HUES64 (cell line): ENCODE data around the gene UBE3C.
"Not testable (repeated sequence)": the region's sequence is repeated elsewhere in the genome, so short reads cannot be mapped to it uniquely, and the experiment has no call there.

Experiments used
- H3K27ac ChIP-seq: 2 replicates; pipeline ENCODE4 v1.7.0; 2013; ENCODE audit warnings: low read depth, low read length, inconsistent platforms
- H3K27me3 ChIP-seq: 2 replicates; pipeline ENCODE4 v1.6.1; 2013; ENCODE audit warnings: mild to moderate bottlenecking, low read length; ENCODE audit not compliant: insufficient read depth
- H3K36me3 ChIP-seq: 2 replicates; pipeline ENCODE4 v1.6.1; 2013; ENCODE audit warnings: mild to moderate bottlenecking, low read length; ENCODE audit not compliant: insufficient read depth
- H3K4me1 ChIP-seq: 2 replicates; pipeline ENCODE4 v1.6.1; 2013; ENCODE audit warnings: mild to moderate bottlenecking, low read length, moderate library complexity; ENCODE audit not compliant: insufficient read depth
- H3K4me3 ChIP-seq: 2 replicates; pipeline ENCODE4 v1.5.1; 2013; ENCODE audit warnings: mild to moderate bottlenecking, low read length, moderate library complexity
- H3K9ac ChIP-seq: 2 replicates; pipeline ENCODE4 v1.6.1; 2013; ENCODE audit warnings: mild to moderate bottlenecking, low read depth, low read length
- H3K9me3 ChIP-seq: 2 replicates; pipeline ENCODE4 v1.6.1; 2013; ENCODE audit warnings: low read depth, low read length; ENCODE audit not compliant: insufficient read depth
- WGBS: fragments of 150-250, 120-280 bp; methylation state at CpG from one replicate; pipeline ENCODE4 v1.1.7; 2013; ENCODE audit warnings: missing lambda C conversion rate; 5-methylcytosine and 5-hydroxymethylcytosine counted together

The UBE3C gene

DNA sequence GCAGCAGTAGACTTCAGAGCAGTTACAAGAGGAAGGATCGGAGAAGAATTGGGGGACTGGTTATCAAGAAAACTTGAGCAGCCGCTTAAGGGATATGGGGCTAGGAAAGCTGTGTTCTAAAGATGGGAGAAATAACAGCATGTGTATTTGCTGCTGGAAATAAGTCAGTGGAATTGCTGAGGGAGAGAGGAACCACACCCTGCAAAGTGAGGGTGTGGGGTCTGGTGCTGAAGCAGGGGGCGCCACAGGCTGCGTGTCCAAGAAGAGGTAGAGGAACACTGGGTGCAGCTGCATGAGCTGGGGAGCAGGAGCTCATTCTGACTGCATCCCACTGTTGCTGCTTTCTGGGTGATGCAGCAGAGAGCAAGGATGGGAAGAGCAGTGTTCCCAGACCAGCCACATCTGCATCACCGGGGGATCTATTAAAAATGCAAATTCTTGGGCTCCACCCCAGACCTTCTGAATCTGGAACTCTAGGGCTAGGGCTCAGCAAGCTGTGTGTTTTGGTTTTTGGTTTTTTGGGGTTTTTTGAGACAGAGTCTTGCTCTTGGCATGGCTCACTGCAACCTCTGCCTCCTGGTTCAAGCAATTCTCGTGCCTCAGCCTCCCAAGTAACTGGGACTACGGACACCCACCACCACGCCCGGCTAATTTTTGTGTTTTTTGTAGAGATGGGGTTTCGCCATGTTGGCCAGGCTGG lies 101.0 kb downstream of the UBE3C start:
- H3K36me3 ChIP-seq: peaks cover 47% of the 10 kb centered on the region
- no peaks in the 10 kb centered on the region for H3K4me1 ChIP-seq
- no peak overlapping the region for H3K4me3 ChIP-seq
- WGBS: 96% methylated on average over 10 of the region's 10 CpGs
- no peak overlapping the region for H3K9ac ChIP-seq
- H3K27ac ChIP-seq: no peak overlapping the region
- H3K27me3 ChIP-seq: no peaks in the 10 kb centered on the region
- H3K9me3 ChIP-seq: no peaks in the 10 kb centered on the region

DNA sequence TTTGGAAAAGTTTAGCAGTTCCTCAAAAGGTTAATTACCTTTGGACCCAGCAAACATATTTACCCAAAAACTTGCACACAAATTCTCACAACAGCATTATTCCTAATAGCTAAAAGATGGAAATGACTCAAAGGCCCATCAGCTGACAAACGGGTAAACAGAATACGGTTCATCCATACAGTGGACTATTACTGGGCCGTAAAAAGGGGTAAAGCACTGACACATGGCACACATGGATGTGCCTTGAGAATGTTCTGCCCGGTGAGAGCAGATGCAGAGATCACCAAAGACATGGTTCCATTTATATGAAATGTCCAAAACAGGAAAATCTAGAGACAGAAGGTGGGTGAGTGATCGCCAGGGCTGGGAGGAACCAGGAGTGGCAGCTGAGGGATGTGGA lies 102.9 kb downstream of the UBE3C start:
- no peak overlapping the region for H3K4me3 ChIP-seq
- H3K9ac ChIP-seq: no peak overlapping the region
- WGBS: 96% methylated on average over 5 of the region's 5 CpGs
- no peaks in the 10 kb centered on the region for H3K9me3 ChIP-seq
- H3K27ac ChIP-seq: no peak overlapping the region
- H3K27me3 ChIP-seq: no peaks in the 10 kb centered on the region
- no peaks in the 10 kb centered on the region for H3K4me1 ChIP-seq
- peaks cover 43% of the 10 kb centered on the region for H3K36me3 ChIP-seq

DNA sequence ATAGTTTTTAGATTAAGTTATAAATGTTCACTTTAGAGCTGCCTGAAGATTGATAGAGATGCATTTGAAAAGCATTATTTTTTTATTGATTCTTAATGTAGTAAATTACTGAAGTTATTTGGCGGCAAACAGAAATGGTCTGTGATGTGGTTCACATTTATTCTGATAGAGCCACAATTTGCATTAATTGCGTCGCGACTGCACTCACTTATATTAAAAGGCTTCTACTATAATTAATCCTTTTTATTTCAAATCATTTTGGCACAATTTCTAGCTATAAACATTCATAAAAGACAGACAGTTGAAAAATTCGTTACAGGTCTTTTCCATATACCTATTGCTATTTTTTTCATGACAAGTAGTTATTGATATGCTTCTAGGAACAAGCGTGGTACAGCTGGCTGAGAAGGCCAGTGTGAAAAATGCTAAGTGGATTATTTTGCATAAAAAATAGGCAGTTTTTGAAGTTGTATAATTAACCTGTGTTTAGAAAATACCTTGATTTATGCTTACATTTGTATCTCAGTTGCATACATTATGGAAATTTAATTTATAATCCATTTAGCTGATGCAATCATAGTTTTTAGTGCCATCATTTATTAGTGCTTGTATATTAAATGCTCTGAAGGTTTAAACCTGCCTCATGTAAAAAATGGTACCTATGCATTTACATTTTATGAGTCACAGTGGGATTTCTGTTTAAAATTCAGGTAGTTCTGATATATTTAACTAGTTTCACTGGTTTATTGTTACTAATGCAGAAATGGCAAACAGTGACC lies 106.0 kb downstream of the UBE3C start:
- Histone ChIP-seq H3K9ac (no peak overlapping the region), H3K27ac (no peak overlapping the region), H3K4me3 (no peak overlapping the region), H3K27me3 (no peaks in the 10 kb centered on the region), H3K4me1 (no peaks in the 10 kb centered on the region), H3K9me3 (no peaks in the 10 kb centered on the region), H3K36me3 (peaks cover 39% of the 10 kb centered on the region)
- 96% methylated on average over 6 of the region's 6 CpGs for WGBS

DNA sequence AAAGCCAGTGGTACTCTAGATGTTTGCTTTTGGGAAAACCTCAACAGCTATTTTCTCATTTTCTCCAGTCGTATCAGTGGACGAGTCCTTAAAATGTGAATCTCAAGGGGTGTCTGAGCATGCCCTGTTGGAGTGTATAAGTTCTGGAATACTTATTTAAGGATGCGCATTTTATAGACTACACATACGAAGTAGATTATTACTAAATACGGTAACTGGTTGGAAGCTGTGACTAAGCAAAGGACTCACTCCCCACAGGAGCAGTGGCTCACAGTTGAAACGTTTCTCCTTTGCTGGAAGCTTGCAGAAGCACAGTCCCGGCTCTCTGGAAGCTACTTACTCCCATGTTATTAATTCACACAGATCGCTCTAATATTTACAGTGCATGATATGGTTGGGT lies 107.3 kb downstream of the UBE3C start:
- peaks cover 45% of the 10 kb centered on the region for H3K36me3 ChIP-seq
- 96% methylated on average over 7 of the region's 8 CpGs for WGBS
- H3K9ac ChIP-seq: no peak overlapping the region
- H3K27me3 ChIP-seq: no peaks in the 10 kb centered on the region
- no peak overlapping the region for H3K27ac ChIP-seq
- H3K4me3 ChIP-seq: no peak overlapping the region
- H3K9me3 ChIP-seq: no peaks in the 10 kb centered on the region
- H3K4me1 ChIP-seq: no peaks in the 10 kb centered on the region

DNA sequence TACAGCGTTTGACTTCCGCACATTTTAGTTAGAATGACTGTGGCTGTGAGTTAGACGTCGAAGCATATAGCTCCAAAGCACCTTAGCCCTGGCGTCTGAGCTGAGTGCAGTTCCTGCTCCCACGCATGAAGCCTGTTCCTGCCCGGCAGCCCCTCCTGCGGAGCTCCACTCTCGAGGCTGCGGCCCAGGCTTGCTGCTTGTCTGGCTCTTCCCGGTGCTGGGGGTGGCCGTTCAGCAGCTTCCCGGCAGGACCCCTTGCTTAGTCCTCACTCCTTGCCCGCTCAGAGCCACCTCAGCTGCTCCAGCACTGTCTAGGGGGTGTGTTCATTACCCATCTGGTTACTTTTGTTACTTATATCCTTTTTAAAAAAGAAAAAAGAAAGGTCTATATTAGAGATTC lies 109.9 kb downstream of the UBE3C start:
- WGBS: 93% methylated on average over 14 of the region's 14 CpGs
- no peak overlapping the region for H3K4me3 ChIP-seq
- H3K36me3 ChIP-seq: peaks cover 63% of the 10 kb centered on the region
- no peak overlapping the region for H3K27ac ChIP-seq
- no peaks in the 10 kb centered on the region for H3K27me3 ChIP-seq
- H3K9ac ChIP-seq: no peak overlapping the region
- H3K4me1 ChIP-seq: no peaks in the 10 kb centered on the region
- H3K9me3 ChIP-seq: no peaks in the 10 kb centered on the region

DNA sequence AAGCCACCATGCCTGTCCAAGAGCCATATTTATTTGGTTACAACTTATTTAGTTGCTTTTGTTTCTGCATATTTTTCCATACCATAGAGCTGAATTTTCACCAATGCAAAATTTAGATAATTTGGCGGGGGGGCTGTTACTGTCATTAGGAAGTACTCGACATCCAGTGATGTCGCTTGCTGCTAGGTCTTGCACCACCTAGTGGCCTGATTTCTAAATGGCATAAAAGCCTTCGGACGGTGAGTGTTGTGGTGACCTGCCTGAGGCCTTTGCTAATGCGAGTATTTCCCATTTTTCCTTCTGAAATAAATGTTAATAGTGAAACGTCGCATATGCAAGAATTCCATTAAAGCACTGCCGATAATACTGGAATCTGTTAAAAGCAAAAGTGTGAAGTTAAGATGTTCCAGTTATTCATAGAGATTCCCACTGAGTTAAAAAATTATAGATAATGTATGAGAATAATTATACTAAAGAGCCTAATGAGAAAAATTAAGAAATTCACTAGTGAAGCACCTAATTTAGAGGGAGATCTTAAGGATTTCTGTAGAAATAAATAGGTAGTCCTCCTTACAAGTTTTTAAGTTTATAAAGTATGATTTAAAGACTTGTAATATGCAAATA lies 112.0 kb downstream of the UBE3C start:
- WGBS: 69% methylated on average over 9 of the region's 9 CpGs
- peaks cover 74% of the 10 kb centered on the region for H3K36me3 ChIP-seq

DNA sequence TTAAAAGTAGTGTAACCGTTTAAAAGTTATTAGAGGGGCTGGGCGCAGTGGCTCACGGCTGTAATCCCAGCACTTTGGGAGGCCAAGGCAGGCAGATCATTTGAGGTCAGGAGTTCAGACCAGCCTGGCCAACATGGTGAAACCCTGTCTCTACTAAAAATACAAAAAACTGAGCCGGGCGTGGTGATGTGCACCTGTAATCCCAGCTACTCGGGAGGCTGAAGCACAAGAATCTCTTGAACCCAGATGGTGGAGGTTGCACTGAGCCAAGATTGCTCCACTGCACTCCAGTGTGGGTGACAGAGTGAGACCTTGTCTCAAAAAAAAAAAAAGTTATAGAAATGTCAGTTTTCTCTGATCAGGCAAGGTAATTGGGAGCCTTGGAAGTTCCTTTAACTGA lies 113.1 kb downstream of the UBE3C start:
- not testable (repeated sequence) for H3K27ac ChIP-seq, H3K9me3 ChIP-seq, H3K4me3 ChIP-seq, H3K9ac ChIP-seq, H3K27me3 ChIP-seq, H3K4me1 ChIP-seq
- whole genome bisulfite sequencing: 93% methylated on average over 6 of the region's 6 CpGs
- peaks cover 78% of the 10 kb centered on the region for H3K36me3 ChIP-seq

More for the DNA sequence above, 112.0 kb downstream of the UBE3C start:
- H3K27ac ChIP-seq: no peak overlapping the region
- H3K9ac ChIP-seq: no peak overlapping the region
- H3K9me3 ChIP-seq: no peaks in the 10 kb centered on the region
- no peaks in the 10 kb centered on the region for H3K4me1 ChIP-seq
- no peak overlapping the region for H3K4me3 ChIP-seq
- H3K27me3 ChIP-seq: no peaks in the 10 kb centered on the region

DNA sequence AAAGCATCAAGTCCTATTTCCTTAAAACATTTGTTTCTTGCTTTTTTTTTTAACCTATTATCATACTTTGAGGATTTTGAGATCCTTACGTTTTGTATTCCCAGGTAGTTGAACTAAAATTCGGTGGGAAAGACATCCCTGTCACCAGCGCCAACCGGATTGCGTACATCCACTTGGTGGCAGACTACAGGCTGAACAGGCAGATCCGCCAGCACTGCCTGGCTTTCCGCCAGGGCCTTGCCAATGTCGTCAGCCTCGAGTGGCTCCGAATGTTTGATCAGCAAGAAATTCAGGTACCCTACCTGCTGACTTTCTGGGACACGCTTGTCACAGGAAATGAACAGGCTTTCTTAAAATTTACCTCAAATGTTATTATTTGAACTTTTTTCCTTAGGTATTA lies 115.1 kb downstream of the UBE3C start:
- Histone ChIP-seq H3K36me3 (peaks cover 86% of the 10 kb centered on the region), H3K9me3 (no peaks in the 10 kb centered on the region), H3K4me1 (no peaks in the 10 kb centered on the region), H3K27me3 (no peaks in the 10 kb centered on the region), H3K9ac (no peak overlapping the region), H3K4me3 (no peak overlapping the region), H3K27ac (no peak overlapping the region)
- 96% methylated on average over 11 of the region's 11 CpGs for WGBS

DNA sequence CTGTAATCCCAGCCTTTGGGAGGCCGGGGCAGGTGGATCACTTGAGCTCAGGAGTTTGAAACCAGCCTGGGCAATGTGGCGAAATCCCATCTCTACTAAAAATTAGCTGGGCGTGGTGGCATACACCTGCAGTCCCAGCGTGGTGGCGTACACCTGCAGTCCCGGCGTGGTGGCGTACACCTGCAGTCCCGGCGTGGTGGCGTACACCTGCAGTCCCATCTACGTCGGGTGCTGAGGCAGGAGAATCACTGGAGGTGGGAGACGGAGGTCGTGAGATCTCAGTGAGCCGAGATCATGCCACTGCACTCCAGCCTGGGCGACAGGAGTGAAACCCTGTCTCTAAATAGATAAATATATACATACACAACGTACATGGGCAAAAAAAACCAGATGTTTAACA lies 116.1 kb downstream of the UBE3C start:
- not testable (repeated sequence) for H3K27me3 ChIP-seq, H3K27ac ChIP-seq, H3K9me3 ChIP-seq, H3K4me3 ChIP-seq, H3K4me1 ChIP-seq, H3K9ac ChIP-seq
- peaks cover 87% of the 10 kb centered on the region for H3K36me3 ChIP-seq
- WGBS: 96% methylated on average over 18 of the region's 18 CpGs

DNA sequence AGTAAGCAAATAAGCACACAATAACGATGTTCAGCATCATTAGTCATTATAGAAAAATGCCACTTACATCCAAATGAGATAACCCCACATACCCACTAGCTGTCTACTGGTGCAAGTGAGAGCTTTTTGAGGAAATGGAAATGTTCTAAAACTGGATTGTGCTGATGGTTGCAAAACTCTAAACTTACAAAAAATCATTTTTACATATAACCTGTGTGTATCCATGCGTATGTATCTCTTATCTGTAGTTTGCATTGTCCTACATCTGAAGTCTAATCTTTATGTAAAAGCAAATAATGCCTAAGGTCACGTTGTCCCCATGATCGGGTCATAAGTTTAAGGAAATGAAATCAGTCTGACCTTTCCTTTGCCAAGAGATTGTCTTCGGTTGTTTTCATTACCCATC lies 116.5 kb downstream of the UBE3C start:
- Histone ChIP-seq H3K27me3 (no peaks in the 10 kb centered on the region), H3K27ac (no peak overlapping the region), H3K9ac (no peak overlapping the region), H3K36me3 (peaks cover 90% of the 10 kb centered on the region), H3K9me3 (no peaks in the 10 kb centered on the region), H3K4me1 (no peaks in the 10 kb centered on the region), H3K4me3 (no peak overlapping the region)
- WGBS: 93% methylated on average over 5 of the region's 5 CpGs

DNA sequence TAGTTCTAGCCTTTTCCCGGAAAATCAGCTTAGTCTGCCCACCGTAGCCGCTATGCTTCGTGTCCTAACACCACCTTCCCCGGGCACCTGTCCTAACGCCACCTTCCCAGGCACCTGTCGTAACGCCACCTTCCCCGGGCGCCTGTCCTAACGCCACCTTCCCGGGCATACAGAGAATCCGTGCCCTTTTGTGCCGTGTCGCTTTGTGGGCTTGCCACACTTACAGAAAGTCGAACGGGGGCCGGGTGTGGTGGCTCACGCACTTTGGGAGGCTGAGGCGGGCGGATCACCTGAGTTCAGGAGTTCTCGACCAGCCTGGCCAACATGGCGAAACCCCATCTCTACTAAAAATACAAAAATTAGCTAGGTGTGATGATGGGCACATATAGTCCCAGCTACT lies 124.4 kb downstream of the UBE3C start:
- peaks cover 80% of the 10 kb centered on the region for H3K36me3 ChIP-seq
- 97% methylated on average over 23 of the region's 23 CpGs for WGBS
- H3K9me3 ChIP-seq: no peaks in the 10 kb centered on the region
- H3K4me3 ChIP-seq: no peak overlapping the region
- no peak overlapping the region for H3K9ac ChIP-seq
- H3K27ac ChIP-seq: no peak overlapping the region
- H3K27me3 ChIP-seq: no peaks in the 10 kb centered on the region
- no peaks in the 10 kb centered on the region for H3K4me1 ChIP-seq
